Measurements from ENCODE around the gene ATP6AP1. TPM values are rescaled to one million over a fixed set of nuclear protein-coding genes. Genes with fewer than 3 reads are reported as not detected.

Gene ATP6AP1
- total and polyA plus RNA-seq, 2 donors (not counting 3 experiments of a cell fraction or from before 2014, with no cell fraction given) = 145 to 322 TPM

GRCh38 chrX:154459832-154460231 is 31.4 kb downstream of the ATP6AP1 start:
- BruUV-seq (replicated peaks) = no TSS peak
- peak overlapping the region; percentile 16 for H3K9ac ChIP-seq (replicated peaks; ENCODE audit: extremely low read depth, insufficient read depth, low read length)

More at GRCh38 chrX:154459832-154460231, 31.4 kb downstream of the ATP6AP1 start:
- Histone ChIP-seq H3K79me2 (ENCODE audit: control insufficient read depth, insufficient read depth, low read length) (peaks cover 25% of the 10 kb centered on the region), H3K4me1 (ENCODE audit: control insufficient read depth, extremely low read depth, insufficient read depth, low read length) (peaks cover 7% of the 10 kb centered on the region), H2AFZ (ENCODE audit: low read depth, low read length) (no peak overlapping the region), H3K27me3 (ENCODE audit: control insufficient read depth in 2 of 2, insufficient read depth in 2 of 2, low read length in 2 of 2) (no peaks in the 10 kb centered on the region), H3K4me2 (ENCODE audit: insufficient read depth, low read length) (no peak overlapping the region), H4K20me1 (replicated peaks; ENCODE audit: control insufficient read depth, extremely low read depth, insufficient read depth, low read length) (no peaks in the 10 kb centered on the region), H3K4me3 (replicated peaks in 1 of 3; ENCODE audit: insufficient read depth in 1 of 3, low read depth in 1 of 3, low read length in 3 of 3) (peak overlapping the region in 1 of 3 experiments; percentile 81), H3K36me3 (ENCODE audit: control insufficient read depth in 2 of 2, extremely low read depth in 1 of 2, insufficient read depth in 2 of 2, low read length in 2 of 2) (peaks cover 0 to 10% of the 10 kb centered on the region in 2 experiments), H3K9me1 (replicated peaks; ENCODE audit: control insufficient read depth, extremely low read depth, insufficient read depth, low read length) (no peaks in the 10 kb centered on the region), H3K27ac (ENCODE audit: insufficient read depth, low read depth, low read length) (no peak overlapping the region), H3K9me3 (replicated peaks; ENCODE audit: control insufficient read depth, insufficient read depth, low read length) (no peaks in the 10 kb centered on the region)
- intact Hi-C loops (cut with micrococcal nuclease) = loop anchor here (2.0 kb wide), 1 partner anchor 19 kb away; the partner anchor contains the start of gene LAGE3
- DNase-seq (ENCODE audit: low read depth, low spot score) (no peak), FAIRE-seq (no peak)
- CTCF ChIA-PET = interaction anchor here (1.0 to 2.9 kb wide), 3 partner anchors 61 to 87 kb away, joined by 3 to 8 read pairs (median 3); no protein-coding TSS in a partner anchor
- dilution Hi-C loops (cut with MboI; ENCODE audit: extremely low pct_ligation_motif_present, low sequenced_read_pairs) = no loop called here
- POLR2A ChIA-PET = interaction anchor here (1.4 kb wide), 1 partner anchor 30 kb away, joined by 3 read pairs; the partner anchor contains the start of gene SLC10A3
- TF ChIP-seq JUN (IDR thresholded peaks at IDR 0.05; ENCODE audit: borderline replicate concordance, insufficient read depth, insufficient read length, low read depth) = no peak
- no peak for TF ChIP-seq MAX (IDR thresholded peaks at IDR 0.05; ENCODE audit: insufficient read depth, insufficient read length)
- TF ChIP-seq CTCF (IDR thresholded peaks at IDR 0.05; ENCODE audit: extremely low read depth in 1 of 2, insufficient read depth in 1 of 2, low read depth in 1 of 2, low read length in 2 of 2) = no peak
- no peak for TF ChIP-seq POLR2A (IDR thresholded peaks at IDR 0.05; ENCODE audit: low read depth, low read length)
- no peak for TF ChIP-seq MYC (IDR thresholded peaks at IDR 0.05; ENCODE audit: low read depth, low read length)
- TF ChIP-seq POLR2AphosphoS5 (IDR thresholded peaks at IDR 0.05; ENCODE audit: insufficient read depth, low read depth, low read length) = no peak
- TF ChIP-seq FOS (IDR thresholded peaks at IDR 0.05; ENCODE audit: borderline replicate concordance, insufficient read depth, low read length) = no peak
